Fibroblast of lung (primary cell): Measurements from ENCODE around the gene IDH2. TPM values are rescaled to one million over a fixed set of nuclear protein-coding genes. Genes with fewer than 3 reads are reported as not detected.

ENCODE experiments used
- DNase-seq, 2 donors: peaks; one replicate each; pipeline versions ENCODE4 v3.0.0 to v3.0.0-alpha.2; 2010; ENCODE audit warnings: low read depth in 2 of 2
- H2AFZ ChIP-seq: 2 replicates; pipeline ENCODE4 v1.5.1; 2012; ENCODE audit warnings: low read length, control low read depth, inconsistent platforms
- H3K27ac ChIP-seq: 2 replicates; pipeline ENCODE4 v1.5.1; 2011; ENCODE audit warnings: low read length, control low read depth; ENCODE audit not compliant: insufficient read depth
- H3K27me3 ChIP-seq: 2 replicates; pipeline ENCODE4 v1.5.1; 2011; ENCODE audit warnings: mild to moderate bottlenecking, low read length; ENCODE audit not compliant: control insufficient read depth, insufficient read depth
- H3K36me3 ChIP-seq: 2 replicates; pipeline ENCODE4 v1.5.1; 2011; ENCODE audit warnings: low read length; ENCODE audit not compliant: control insufficient read depth, insufficient read depth
- H3K4me1 ChIP-seq: 2 replicates; pipeline ENCODE4 v1.5.1; 2011; ENCODE audit warnings: low read length; ENCODE audit not compliant: control insufficient read depth, insufficient read depth; ENCODE audit errors: extremely low read depth
- H3K4me2 ChIP-seq: 2 replicates; pipeline ENCODE4 v1.5.1; 2011; ENCODE audit warnings: low read length, control low read depth; ENCODE audit not compliant: insufficient read depth; ENCODE audit errors: extremely low read depth
- H3K4me3 ChIP-seq, 4 experiments: fragments of 200-600 bp in 1 of 4; sonication (generic) in 1 of 4; replicated peaks in 1 of 4; 2 replicates each; pipeline ENCODE4 v1.5.1; 2011 to 2016; ENCODE audit warnings: low read length in 4 of 4, low read depth in 3 of 4, mild to moderate bottlenecking in 3 of 4, control low read depth in 2 of 4, inconsistent platforms in 1 of 4, mixed read lengths in 1 of 4; ENCODE audit not compliant: insufficient read depth in 1 of 4; ENCODE audit errors: control extremely low read depth in 1 of 4
- H3K79me2 ChIP-seq: 2 replicates; pipeline ENCODE4 v1.5.1; 2012; ENCODE audit warnings: mild to moderate bottlenecking, low read length, inconsistent platforms; ENCODE audit not compliant: control insufficient read depth, insufficient read depth
- H3K9ac ChIP-seq: 2 replicates; pipeline ENCODE4 v1.5.1; 2011; ENCODE audit warnings: mild to moderate bottlenecking, low read length, control low read depth; ENCODE audit not compliant: insufficient read depth
- H3K9me3 ChIP-seq: 2 replicates; pipeline ENCODE4 v1.5.1; 2012; ENCODE audit warnings: low read depth, low read length; ENCODE audit not compliant: control insufficient read depth, insufficient read depth
- H4K20me1 ChIP-seq: 2 replicates; pipeline ENCODE4 v1.5.1; 2011; ENCODE audit warnings: low read length; ENCODE audit not compliant: control insufficient read depth, insufficient read depth; ENCODE audit errors: extremely low read depth
- EZH2 ChIP-seq: IDR thresholded peaks from 2 replicates; pipeline ENCODE4 v1.5.1; 2012; ENCODE audit warnings: low read length, control low read depth, mild to moderate bottlenecking; ENCODE audit errors: missing control alignments
- polyA plus RNA-seq, 2 donors: library from polyadenylated mRNA; depleted of rRNA in 1 of 2; stranded (reverse) in 1 of 2; unstranded in 1 of 2; fragments of >200 nt; gene quantifications; 2 replicates each; pipeline ENCODE4 v1.2.1, GENCODE V29; 2011 to 2012; ENCODE audit warnings: missing spikeins in 1 of 2
- total RNA-seq: library from RNA; depleted of rRNA; stranded (reverse); fragments of >200 nt; gene quantifications from 2 replicates; pipeline ENCODE4 v1.2.1, GENCODE V29; 2014
- TF ChIP-seq, protein P1 (sequence below), 2 donors: IDR thresholded peaks in 1 of 2; conservative IDR thresholded peaks in 1 of 2; 1 replicate in 1 of 2; 2 replicates in 1 of 2; pipeline ENCODE4 v1.5.1; 2011 to 2012; ENCODE audit warnings: low read length in 2 of 2, control low read depth in 1 of 2, inconsistent platforms in 1 of 2, low read depth in 1 of 2, mild to moderate bottlenecking in 1 of 2

The IDH2 gene
- total and polyA plus RNA-seq, 2 donors (not counting 1 experiment from before 2014, with no cell fraction given): 47.9 to 66.0 TPM

DNA sequence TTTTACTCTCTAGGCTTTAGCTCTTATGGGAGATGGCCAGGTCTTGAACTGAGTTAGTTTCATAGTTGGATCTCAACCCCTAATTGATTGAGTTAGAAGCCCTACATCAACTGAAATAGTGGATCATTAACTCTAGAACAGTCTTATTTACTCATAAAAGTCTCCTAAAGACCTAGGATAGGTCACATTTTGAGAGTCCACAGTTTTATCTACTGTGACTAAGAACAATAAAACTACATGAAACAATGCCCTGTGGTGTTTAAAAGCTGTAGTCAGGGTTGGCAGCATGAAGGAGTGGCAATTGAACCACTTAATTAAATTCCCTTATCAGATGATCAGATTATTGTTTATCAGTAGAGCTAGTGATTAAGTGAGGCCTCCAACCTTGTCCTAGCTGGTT, 22.2 kb upstream of the IDH2 start:
- H3K4me3 ChIP-seq: no peak overlapping the region
- no peak for DNase-seq
- no peak overlapping the region for H2AFZ ChIP-seq
- H3K4me2 ChIP-seq: no peak overlapping the region
- peaks cover 5% of the 10 kb centered on the region for H3K27me3 ChIP-seq
- H3K4me1 ChIP-seq: no peaks in the 10 kb centered on the region
- H4K20me1 ChIP-seq: no peaks in the 10 kb centered on the region
- H3K9me3 ChIP-seq: no peaks in the 10 kb centered on the region
- H3K36me3 ChIP-seq: no peaks in the 10 kb centered on the region
- TF ChIP-seq, protein P1, sequence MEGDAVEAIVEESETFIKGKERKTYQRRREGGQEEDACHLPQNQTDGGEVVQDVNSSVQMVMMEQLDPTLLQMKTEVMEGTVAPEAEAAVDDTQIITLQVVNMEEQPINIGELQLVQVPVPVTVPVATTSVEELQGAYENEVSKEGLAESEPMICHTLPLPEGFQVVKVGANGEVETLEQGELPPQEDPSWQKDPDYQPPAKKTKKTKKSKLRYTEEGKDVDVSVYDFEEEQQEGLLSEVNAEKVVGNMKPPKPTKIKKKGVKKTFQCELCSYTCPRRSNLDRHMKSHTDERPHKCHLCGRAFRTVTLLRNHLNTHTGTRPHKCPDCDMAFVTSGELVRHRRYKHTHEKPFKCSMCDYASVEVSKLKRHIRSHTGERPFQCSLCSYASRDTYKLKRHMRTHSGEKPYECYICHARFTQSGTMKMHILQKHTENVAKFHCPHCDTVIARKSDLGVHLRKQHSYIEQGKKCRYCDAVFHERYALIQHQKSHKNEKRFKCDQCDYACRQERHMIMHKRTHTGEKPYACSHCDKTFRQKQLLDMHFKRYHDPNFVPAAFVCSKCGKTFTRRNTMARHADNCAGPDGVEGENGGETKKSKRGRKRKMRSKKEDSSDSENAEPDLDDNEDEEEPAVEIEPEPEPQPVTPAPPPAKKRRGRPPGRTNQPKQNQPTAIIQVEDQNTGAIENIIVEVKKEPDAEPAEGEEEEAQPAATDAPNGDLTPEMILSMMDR (conservative IDR thresholded peaks at IDR 0.05 in 1 of 2, IDR thresholded peaks at IDR 0.05 in 1 of 2; ENCODE audit: low read depth in 1 of 2, low read length in 2 of 2): no peak
- TF ChIP-seq EZH2: no peak
- no peak overlapping the region for H3K9ac ChIP-seq
- no peaks in the 10 kb centered on the region for H3K79me2 ChIP-seq
- no peak overlapping the region for H3K27ac ChIP-seq

DNA sequence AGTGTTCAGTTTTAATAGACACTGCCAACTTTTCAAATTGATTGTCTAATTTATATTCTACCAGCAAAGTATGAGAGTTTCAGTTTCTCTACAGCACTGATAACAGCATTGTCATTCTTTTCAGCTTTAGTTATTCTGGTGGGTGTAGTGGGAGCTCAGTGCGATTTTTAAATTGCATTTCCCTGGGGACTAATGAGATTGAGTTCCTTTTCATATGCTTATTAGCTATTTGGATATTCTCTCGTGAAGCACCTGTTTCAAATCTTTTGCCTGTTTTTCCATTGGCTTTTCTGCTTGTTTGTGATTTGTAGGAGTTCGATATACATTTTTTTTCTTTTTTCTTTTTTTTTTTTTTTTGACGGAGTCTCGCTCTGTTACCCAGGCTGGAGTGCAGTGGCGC, 18.8 kb upstream of the IDH2 start:
- H2AFZ ChIP-seq: no peak overlapping the region
- no peak overlapping the region for H3K9ac ChIP-seq
- H3K27ac ChIP-seq: no peak overlapping the region
- H3K27me3 ChIP-seq: no peaks in the 10 kb centered on the region
- H3K9me3 ChIP-seq: no peaks in the 10 kb centered on the region
- H3K79me2 ChIP-seq: no peaks in the 10 kb centered on the region
- H3K4me3 ChIP-seq: no peak overlapping the region
- TF ChIP-seq EZH2: no peak
- TF ChIP-seq, protein P1 (conservative IDR thresholded peaks at IDR 0.05 in 1 of 2, IDR thresholded peaks at IDR 0.05 in 1 of 2; ENCODE audit: low read depth in 1 of 2, low read length in 2 of 2): no peak
- no peaks in the 10 kb centered on the region for H4K20me1 ChIP-seq
- H3K4me2 ChIP-seq: no peak overlapping the region
- DNase-seq: no peak
- no peaks in the 10 kb centered on the region for H3K4me1 ChIP-seq
- H3K36me3 ChIP-seq: no peaks in the 10 kb centered on the region

DNA sequence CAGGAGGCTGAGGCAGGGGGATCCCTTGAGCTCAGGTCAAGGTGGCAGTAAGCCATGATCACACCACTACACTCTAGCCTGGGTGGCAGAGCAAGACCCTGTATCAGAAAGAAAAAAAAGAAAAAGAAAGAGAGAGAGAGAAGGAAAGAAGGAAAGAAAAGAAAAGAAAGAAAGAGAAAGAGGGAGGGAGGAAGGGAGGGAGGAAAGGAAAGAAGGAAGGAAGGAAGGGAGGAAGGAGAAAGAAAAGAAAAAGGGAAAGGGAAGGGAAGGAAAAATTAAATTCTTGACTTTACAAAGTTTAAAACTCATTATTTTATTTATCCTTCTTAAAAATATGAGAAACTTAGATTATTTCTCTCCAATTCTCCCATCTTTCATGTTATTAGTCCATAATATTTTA, 17.1 kb upstream of the IDH2 start:
- no peaks in the 10 kb centered on the region for H3K79me2 ChIP-seq
- TF ChIP-seq, protein P1 (conservative IDR thresholded peaks at IDR 0.05 in 1 of 2, IDR thresholded peaks at IDR 0.05 in 1 of 2; ENCODE audit: low read depth in 1 of 2, low read length in 2 of 2): no peak
- no peak for TF ChIP-seq EZH2
- no peaks in the 10 kb centered on the region for H3K4me1 ChIP-seq
- H2AFZ ChIP-seq: no peak overlapping the region
- no peak for DNase-seq
- no peaks in the 10 kb centered on the region for H3K9me3 ChIP-seq
- H3K9ac ChIP-seq: no peak overlapping the region
- H3K36me3 ChIP-seq: no peaks in the 10 kb centered on the region
- no peak overlapping the region for H3K4me2 ChIP-seq
- H3K4me3 ChIP-seq: no peak overlapping the region
- no peak overlapping the region for H3K27ac ChIP-seq
- H4K20me1 ChIP-seq: no peaks in the 10 kb centered on the region
- H3K27me3 ChIP-seq: no peaks in the 10 kb centered on the region
